CD4-positive, alpha-beta memory T cell (primary cell): ENCODE results near the gene SBF1. TPM values are rescaled to one million over a fixed set of nuclear protein-coding genes. Genes with fewer than 3 reads are reported as not detected.

Source experiments
- CTCF ChIA-PET: fragments of 350-600 bp; sonication (Branson Sonifier 250); formaldehyde crosslinking; loops from one replicate; lab custom pipeline; 2021; ENCODE audit warnings: inconsistent platforms; ENCODE audit not compliant: partially characterized antibody; lab: Charles Lee
- POLR2A ChIA-PET: fragments of 350-600 bp; sonication (Branson Sonifier 250); formaldehyde crosslinking; loops from one replicate; lab custom pipeline; 2021; ENCODE audit not compliant: partially characterized antibody; lab: Charles Lee
- DNase-seq, 5 donors: peaks; one replicate each; pipeline versions ENCODE4 v3.0.0 to v3.0.0-alpha.2; 2020 to 2022; ENCODE audit warnings: mixed read lengths in 1 of 5
- H3K27ac ChIP-seq: one replicate; pipeline ENCODE4 v1.7.0; 2013; ENCODE audit warnings: low read depth, low read length
- H3K27me3 ChIP-seq: 2 replicates; pipeline ENCODE4 v1.7.0; 2013; ENCODE audit warnings: mild to moderate bottlenecking, low read length, moderate library complexity; ENCODE audit not compliant: insufficient read depth
- H3K36me3 ChIP-seq: 2 replicates; pipeline ENCODE4 v1.7.0; 2013; ENCODE audit warnings: mild to moderate bottlenecking, low read length, moderate library complexity; ENCODE audit not compliant: insufficient read depth
- H3K4me1 ChIP-seq: 2 replicates; pipeline ENCODE4 v1.7.0; 2013; ENCODE audit warnings: mild to moderate bottlenecking, low read length, moderate library complexity; ENCODE audit not compliant: insufficient read depth
- H3K4me3 ChIP-seq, 2 donors: one replicate each; pipeline ENCODE4 v1.7.0; 2013; ENCODE audit warnings: low read length in 2 of 2, mild to moderate bottlenecking in 1 of 2
- H3K9me3 ChIP-seq, 2 donors: one replicate each; pipeline ENCODE4 v1.7.0; 2013; ENCODE audit warnings: low read length in 2 of 2, control low read depth in 1 of 2; ENCODE audit not compliant: control insufficient read depth in 1 of 2
- H3K27ac Mint-ChIP-seq, 7 donors: one replicate each; pipeline ENCODE4 v1.8.0; 2020 to 2021; ENCODE audit warnings: mixed read lengths in 7 of 7, mild to moderate bottlenecking in 6 of 7, inconsistent platforms in 3 of 7, moderate library complexity in 3 of 7
- H3K27me3 Mint-ChIP-seq, 2 donors: one replicate each; pipeline ENCODE4 v1.8.0; 2020 to 2021; ENCODE audit warnings: mixed read lengths in 2 of 2
- H3K36me3 Mint-ChIP-seq, 2 donors: one replicate each; pipeline ENCODE4 v1.8.0; 2020 to 2021; ENCODE audit warnings: mixed read lengths in 2 of 2, inconsistent platforms in 1 of 2, mild to moderate bottlenecking in 1 of 2
- H3K4me1 Mint-ChIP-seq, 4 donors: one replicate each; pipeline ENCODE4 v1.8.0; 2020 to 2021; ENCODE audit warnings: mixed read lengths in 4 of 4, mild to moderate bottlenecking in 1 of 4
- H3K4me3 Mint-ChIP-seq, 8 donors: one replicate each; pipeline ENCODE4 v1.8.0; 2020 to 2021; ENCODE audit warnings: mixed read lengths in 8 of 8, mild to moderate bottlenecking in 7 of 8, moderate library complexity in 6 of 8, inconsistent platforms in 3 of 8
- H3K9me3 Mint-ChIP-seq, 8 donors: one replicate each; pipeline ENCODE4 v1.8.0; 2020 to 2021; ENCODE audit warnings: mixed read lengths in 8 of 8, mild to moderate bottlenecking in 5 of 8, inconsistent platforms in 3 of 8, moderate library complexity in 1 of 8
- intact Hi-C: fragments of 100-400 bp; cut with micrococcal nuclease; formaldehyde crosslinking; loops from one replicate; pipeline ENCODE4 v1.15.1; 2023
- polyA plus RNA-seq, 2 donors: library from polyadenylated mRNA; unstranded; fragments of 300-500 nt; fragmentation: Illumina TruSeq; gene quantifications; one replicate each; pipeline ENCODE4 v1.2.3, GENCODE V29; 2021
- total RNA-seq, 2 experiments: library from RNA; stranded (reverse); gene quantifications; one replicate each; pipeline ENCODE4 v1.2.3, GENCODE V29; 2021

The SBF1 gene
- total and polyA plus RNA-seq, 4 experiments from 2014 or later: 13.2 to 221 (median 130) TPM

DNA sequence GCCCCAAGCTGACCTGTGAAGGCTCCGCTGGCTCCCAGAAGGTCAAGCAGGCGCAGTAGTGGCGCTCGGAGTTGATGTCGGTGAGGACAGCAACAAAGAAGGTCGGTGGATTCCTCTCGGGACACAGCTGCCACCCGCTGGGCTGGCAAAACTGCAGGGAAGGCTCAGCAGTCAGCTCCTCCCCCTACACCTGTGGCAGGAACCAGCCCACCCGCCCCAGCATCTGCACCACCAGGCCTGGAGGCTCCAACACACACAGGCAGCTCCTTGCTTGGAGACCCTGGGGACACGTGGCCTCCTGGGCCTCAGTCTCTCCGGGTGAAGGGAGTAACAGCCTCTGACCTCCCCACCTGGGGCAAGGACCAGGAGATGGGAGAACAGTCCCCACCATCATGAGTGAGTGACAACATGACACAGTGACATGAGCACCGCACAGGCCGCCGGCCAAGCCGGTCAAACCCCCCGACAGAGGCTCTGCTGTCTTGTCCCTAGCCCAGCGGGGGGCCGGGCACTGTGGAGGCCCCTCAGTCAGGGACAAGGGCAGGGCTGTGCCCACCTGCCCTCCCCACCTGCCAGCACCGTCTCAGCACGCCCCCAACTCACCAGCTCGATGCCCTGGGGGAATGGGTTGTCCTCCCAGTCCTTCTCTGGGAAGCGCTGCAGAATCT is 6.9 kb downstream of the SBF1 start:
- H3K4me3 ChIP-seq: no peak overlapping the region
- no peaks in the 10 kb centered on the region for H3K9me3 ChIP-seq
- no peaks in the 10 kb centered on the region for H3K27me3 ChIP-seq
- intact Hi-C loops: loop anchor here (2.0 kb wide), 1 partner anchor 15 kb away; no protein-coding TSS in a partner anchor
- H3K4me3 Mint-ChIP-seq: peak overlapping the region in 2 of 8 donors; percentile 82 to 85
- H3K36me3 Mint-ChIP-seq: peaks cover 15 to 44% of the 10 kb centered on the region in 2 donors
- peak overlapping the region; percentile 52 to 98 (median 95) for H3K27ac Mint-ChIP-seq
- H3K36me3 ChIP-seq: peaks cover 48% of the 10 kb centered on the region
- H3K27ac ChIP-seq: peak overlapping the region; percentile 75
- H3K9me3 Mint-ChIP-seq: no peaks in the 10 kb centered on the region
- no peaks in the 10 kb centered on the region for H3K27me3 Mint-ChIP-seq
- POLR2A ChIA-PET: interaction anchor here (0.8 to 8.1 kb wide), 8 partner anchors 10 to 153 kb away, joined by 3 to 71 read pairs (median 22); partner anchors contain the start of genes ADM2, LMF2, NCAPH2 and SCO2
- peaks cover 24 to 57% (median 39%) of the 10 kb centered on the region in 4 donors for H3K4me1 Mint-ChIP-seq
- CTCF ChIA-PET: interaction anchor here (0.6 to 3.8 kb wide), 8 partner anchors 17 to 153 kb away, joined by 3 to 29 read pairs (median 6); partner anchors contain the start of gene SCO2
- peaks cover 47% of the 10 kb centered on the region for H3K4me1 ChIP-seq
- DNase-seq: no peak

DNA sequence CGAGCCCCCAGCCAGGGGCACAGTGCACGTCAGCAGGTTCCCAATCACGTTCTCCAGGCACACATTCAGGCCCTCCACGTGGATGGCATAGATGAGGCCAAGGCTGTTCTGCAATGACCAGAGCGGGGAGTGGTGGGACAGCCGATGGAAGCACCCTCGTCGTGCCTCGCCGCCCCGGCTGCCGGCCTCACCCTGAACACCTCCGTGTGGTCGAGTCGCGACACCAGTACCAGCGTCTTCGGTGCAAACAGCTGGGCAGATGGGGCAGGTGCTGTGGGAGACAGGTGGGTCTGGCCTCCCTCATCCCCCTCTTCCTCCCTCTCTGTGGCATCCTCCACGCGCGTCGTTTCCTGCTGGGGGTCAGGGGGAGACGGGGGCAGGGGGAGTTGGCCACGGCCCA is 7.5 kb downstream of the SBF1 start:
- H3K4me3 ChIP-seq: no peak overlapping the region
- Mint-ChIP-seq H3K36me3 (peaks cover 17 to 46% of the 10 kb centered on the region in 2 donors), H3K4me3 (no peak overlapping the region), H3K4me1 (peaks cover 21 to 51% (median 34%) of the 10 kb centered on the region in 4 donors), H3K27ac (peak overlapping the region in 4 of 7 donors; percentile 6 to 94 (median 75)), H3K27me3 (no peaks in the 10 kb centered on the region), H3K9me3 (no peaks in the 10 kb centered on the region)
- CTCF ChIA-PET: interaction anchor here (1.4 to 1.8 kb wide), 2 partner anchors 30 to 58 kb away, joined by 3 to 8 read pairs; partner anchors contain the start of gene SCO2
- peaks cover 42% of the 10 kb centered on the region for H3K4me1 ChIP-seq
- H3K27me3 ChIP-seq: no peaks in the 10 kb centered on the region
- intact Hi-C loops: no loop called here
- peaks cover 52% of the 10 kb centered on the region for H3K36me3 ChIP-seq
- DNase-seq: no peak
- no peaks in the 10 kb centered on the region for H3K9me3 ChIP-seq
- peak overlapping the region; percentile 15 for H3K27ac ChIP-seq
- POLR2A ChIA-PET: interaction anchor here (2.3 to 5.0 kb wide), 4 partner anchors 9 to 81 kb away, joined by 6 to 55 read pairs (median 38); partner anchors contain the start of genes ADM2 and SCO2

DNA sequence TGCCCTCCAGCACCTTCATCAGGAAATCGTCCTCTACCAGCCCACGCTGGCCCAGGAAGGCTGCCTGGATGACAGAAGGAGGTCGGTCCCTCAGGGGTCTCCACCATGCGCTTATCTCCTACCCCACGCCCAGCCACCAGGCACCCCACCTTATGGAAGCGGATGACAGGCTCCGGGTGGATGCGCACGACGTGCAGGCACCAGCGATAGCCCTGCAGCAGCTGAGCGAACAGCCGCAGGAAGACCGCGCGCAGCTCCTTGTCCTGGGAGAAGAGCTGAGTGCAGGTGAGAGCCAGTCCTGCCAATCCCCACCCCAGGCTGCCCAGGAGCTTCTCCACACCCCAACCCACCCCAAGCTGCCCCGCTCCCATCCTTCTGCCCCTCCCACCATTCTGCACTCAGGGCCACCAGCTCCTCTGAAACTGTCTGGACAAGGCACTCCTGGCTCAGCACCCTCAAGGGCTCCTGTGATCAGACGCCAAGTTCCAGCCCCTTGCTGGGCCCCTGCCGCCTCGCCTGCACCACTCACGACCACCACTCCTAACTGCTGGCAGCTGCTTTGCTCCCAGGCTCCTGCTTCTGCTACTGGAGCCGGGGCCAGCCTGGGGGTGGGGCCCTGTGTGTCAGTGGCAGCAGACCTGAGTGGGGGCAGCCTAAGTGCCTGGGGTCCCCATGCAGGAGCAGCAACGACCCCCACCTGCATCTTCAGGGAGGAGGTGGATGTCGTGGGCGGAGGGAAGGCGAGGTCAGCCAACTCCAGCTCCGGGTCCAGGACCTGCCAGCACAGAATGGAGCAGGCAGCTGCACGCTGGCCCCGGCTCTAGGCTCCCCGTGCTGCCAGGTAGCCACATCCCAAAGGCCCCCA is 9.5 kb downstream of the SBF1 start:
- Mint-ChIP-seq H3K36me3 (peaks cover 17 to 55% of the 10 kb centered on the region in 2 donors), H3K4me3 (no peak overlapping the region), H3K4me1 (peaks cover 12 to 30% (median 19%) of the 10 kb centered on the region in 4 donors), H3K27me3 (no peaks in the 10 kb centered on the region), H3K9me3 (peaks cover 0 to 3% (median 0%) of the 10 kb centered on the region in 8 donors), H3K27ac (peak overlapping the region in 1 of 7 donors; percentile 67)
- CTCF ChIA-PET: interaction anchor here (1.2 kb wide), 1 partner anchor 65 kb away, joined by 3 read pairs; no protein-coding TSS in a partner anchor
- no peaks in the 10 kb centered on the region for H3K27me3 ChIP-seq
- no peak overlapping the region for H3K4me3 ChIP-seq
- H3K27ac ChIP-seq: no peak overlapping the region
- no peak for DNase-seq
- peaks cover 21% of the 10 kb centered on the region for H3K4me1 ChIP-seq
- no peaks in the 10 kb centered on the region for H3K9me3 ChIP-seq
- intact Hi-C loops: no loop called here
- POLR2A ChIA-PET: interaction anchor here (0.6 to 1.4 kb wide), 2 partner anchors 17 to 19 kb away, joined by 3 read pairs; no protein-coding TSS in a partner anchor
- H3K36me3 ChIP-seq: peaks cover 69% of the 10 kb centered on the region

DNA sequence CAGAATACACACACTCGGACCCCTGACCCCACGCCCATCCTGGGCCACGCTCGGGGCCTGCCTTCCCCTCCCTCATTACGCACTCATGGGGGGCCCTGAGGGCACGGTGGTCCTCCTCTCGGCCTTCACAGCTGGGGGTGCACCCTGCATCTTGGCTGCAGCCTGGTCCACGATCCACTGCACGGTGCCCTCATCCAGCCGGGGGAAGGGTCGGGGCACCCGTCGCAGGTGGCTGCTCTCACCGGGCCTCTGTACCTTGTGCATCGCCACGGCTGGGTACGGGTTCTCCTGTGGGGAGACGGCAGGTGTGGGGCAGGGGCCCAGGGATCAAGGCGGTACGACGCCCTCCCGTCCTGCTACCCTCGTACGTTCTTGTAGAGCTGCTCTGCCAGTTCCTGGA is 10.4 kb downstream of the SBF1 start:
- Histone ChIP-seq H3K27ac (no peak overlapping the region), H3K4me3 (no peak overlapping the region), H3K9me3 (no peaks in the 10 kb centered on the region), H3K27me3 (no peaks in the 10 kb centered on the region), H3K4me1 (peaks cover 16% of the 10 kb centered on the region), H3K36me3 (peaks cover 76% of the 10 kb centered on the region)
- POLR2A ChIA-PET: interaction anchor here (1.4 kb wide), 1 partner anchor 16 kb away, joined by 3 read pairs; no protein-coding TSS in a partner anchor
- Mint-ChIP-seq H3K9me3 (peaks cover 0 to 4% (median 0%) of the 10 kb centered on the region in 8 donors), H3K36me3 (peaks cover 17 to 51% of the 10 kb centered on the region in 2 donors), H3K27me3 (no peaks in the 10 kb centered on the region), H3K4me3 (no peak overlapping the region), H3K4me1 (peaks cover 8 to 22% (median 13%) of the 10 kb centered on the region in 4 donors), H3K27ac (peak overlapping the region in 1 of 7 donors; percentile 24)
- CTCF ChIA-PET: no interaction called here
- intact Hi-C loops: no loop called here
- no peak for DNase-seq

DNA sequence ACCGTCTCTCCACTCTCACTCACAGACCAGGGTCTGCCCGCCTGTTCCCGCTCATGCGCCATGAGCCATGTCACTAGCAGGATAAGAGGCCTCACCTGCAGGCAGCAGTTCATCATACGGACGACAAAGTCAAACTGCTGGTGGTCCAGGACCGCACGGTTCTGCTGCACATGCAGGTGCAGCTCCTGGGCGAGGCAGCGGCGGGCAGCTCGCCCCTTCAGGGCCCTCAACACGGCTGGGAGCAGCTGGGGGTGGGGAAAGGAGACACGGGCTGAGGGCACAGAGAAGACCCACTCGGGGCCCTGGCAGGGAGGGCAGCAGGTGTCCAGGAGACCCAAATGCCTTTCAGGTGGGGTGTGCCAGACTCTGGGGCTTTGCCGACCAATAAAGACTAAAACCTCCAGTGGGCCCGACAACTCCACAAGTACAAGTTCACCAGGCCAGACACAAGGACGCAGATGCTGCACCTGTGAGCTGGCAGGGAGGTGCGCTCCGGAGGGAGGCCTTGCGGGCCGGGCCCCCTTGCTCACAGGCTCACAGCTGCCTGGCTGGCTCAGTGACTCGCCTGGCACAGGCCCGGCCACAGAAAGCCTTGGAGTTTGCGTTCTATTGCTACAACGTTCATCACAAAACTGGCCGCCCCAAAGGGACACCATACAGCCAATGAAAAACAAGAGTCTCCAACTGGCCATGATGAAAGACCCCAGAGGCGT is 11.5 kb downstream of the SBF1 start:
- ChIA-PET CTCF (interaction anchor here (0.9 kb wide), 1 partner anchor 35 kb away, joined by 3 read pairs; no protein-coding TSS in a partner anchor), POLR2A (interaction anchor here (1.2 kb wide), 1 partner anchor 158 kb away, joined by 3 read pairs; no protein-coding TSS in a partner anchor)
- peak overlapping the region in 5 of 7 donors; percentile 6 to 75 (median 57) for H3K27ac Mint-ChIP-seq
- Histone ChIP-seq H3K4me1 (peaks cover 5% of the 10 kb centered on the region), H3K27me3 (no peaks in the 10 kb centered on the region), H3K36me3 (peaks cover 81% of the 10 kb centered on the region), H3K27ac (no peak overlapping the region), H3K4me3 (no peak overlapping the region), H3K9me3 (no peaks in the 10 kb centered on the region)
- H3K27me3 Mint-ChIP-seq: no peaks in the 10 kb centered on the region
- intact Hi-C loops: no loop called here
- peak overlapping the region in 1 of 8 donors; percentile 17 for H3K4me3 Mint-ChIP-seq
- peaks cover 0 to 4% (median 0%) of the 10 kb centered on the region in 8 donors for H3K9me3 Mint-ChIP-seq
- DNase-seq: no peak
- peaks cover 2 to 11% (median 5%) of the 10 kb centered on the region in 4 donors for H3K4me1 Mint-ChIP-seq
- H3K36me3 Mint-ChIP-seq: peaks cover 22 to 56% of the 10 kb centered on the region in 2 donors

DNA sequence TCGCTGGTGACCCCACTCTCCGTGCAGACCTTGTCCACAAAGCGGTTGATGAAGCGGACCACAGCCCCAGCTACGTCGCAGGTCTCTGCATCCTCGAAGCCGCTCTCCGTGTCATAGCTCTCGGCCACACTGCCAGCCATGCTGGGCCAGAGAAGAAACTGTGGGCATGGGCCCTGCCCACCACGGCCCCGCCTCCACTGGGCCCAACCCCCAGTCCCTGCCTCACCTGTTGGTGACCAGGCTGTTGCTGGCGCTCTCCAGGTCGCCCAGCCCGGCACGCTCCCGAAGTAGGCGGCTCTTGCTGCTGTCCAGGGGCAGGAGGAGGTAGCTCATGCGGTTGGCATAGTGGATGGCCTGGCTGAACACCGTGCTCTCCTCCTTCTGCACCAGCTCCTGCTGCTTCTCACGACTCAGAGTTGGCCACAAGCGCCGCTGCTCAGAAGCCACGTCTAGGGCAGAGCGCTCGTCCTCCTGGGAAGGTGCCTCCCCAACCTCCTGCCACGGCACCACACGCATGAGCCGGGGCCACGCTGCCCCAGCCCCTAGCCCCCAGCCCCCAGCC is 12.8 kb downstream of the SBF1 start:
- H3K4me1 Mint-ChIP-seq: peaks cover 2 to 5% (median 4%) of the 10 kb centered on the region in 4 donors
- H3K27ac Mint-ChIP-seq: peak overlapping the region in 1 of 7 donors; percentile 68
- Histone ChIP-seq H3K27me3 (no peaks in the 10 kb centered on the region), H3K4me3 (no peak overlapping the region), H3K4me1 (no peaks in the 10 kb centered on the region), H3K27ac (no peak overlapping the region), H3K36me3 (peaks cover 88% of the 10 kb centered on the region), H3K9me3 (no peaks in the 10 kb centered on the region)
- ChIA-PET POLR2A (interaction anchor here (0.7 to 1.2 kb wide), 2 partner anchors 20 to 159 kb away, joined by 3 read pairs; no protein-coding TSS in a partner anchor), CTCF (interaction anchor here (1.1 kb wide), 1 partner anchor 18 kb away, joined by 4 read pairs; no protein-coding TSS in a partner anchor)
- H3K4me3 Mint-ChIP-seq: no peak overlapping the region
- DNase-seq: no peak
- H3K36me3 Mint-ChIP-seq: peaks cover 24 to 61% of the 10 kb centered on the region in 2 donors
- intact Hi-C loops: no loop called here
- no peaks in the 10 kb centered on the region for H3K27me3 Mint-ChIP-seq
- peaks cover 0 to 4% (median 0%) of the 10 kb centered on the region in 8 donors for H3K9me3 Mint-ChIP-seq
